Measurements from ENCODE around the gene ABHD17B. TPM values are rescaled to one million over a fixed set of nuclear protein-coding genes. Genes with fewer than 3 reads are reported as not detected.
"Not testable (repeated sequence)": the region's sequence is repeated elsewhere in the genome, so short reads cannot be mapped to it uniquely, and the experiment has no call there.

ABHD17B gene
- total and polyA plus RNA-seq, 12 donors: 2.4 to 45.2 (median 15.3) TPM

GRCh38 chr9:71908825-71909224 lies 2.2 kb downstream of the ABHD17B start:
- WGBS, 4 donors: 21 to 76% (median 64%) methylated on average over 1 of the region's 1 CpG
- H3K27me3 ChIP-seq: no peaks in the 10 kb centered on the region
- no peaks in the 10 kb centered on the region for H3K36me3 ChIP-seq (replicated peaks in 1 of 2)
- intact Hi-C loops (cut with DNase I): no loop called here
- no peak for TF ChIP-seq POLR2A (IDR thresholded peaks at IDR 0.05)
- no peak for TF ChIP-seq CTCF (IDR thresholded peaks at IDR 0.05)
- peaks cover 15 to 33% of the 10 kb centered on the region in 2 donors for H3K4me1 ChIP-seq (replicated peaks in 1 of 2)
- no peaks in the 10 kb centered on the region for H3K9me3 ChIP-seq (replicated peaks in 1 of 3)
- H3K27ac ChIP-seq: no peak overlapping the region
- H3K4me3 ChIP-seq: peak overlapping the region in 1 of 4 donors; percentile 83
- DNase-seq: no peak

- 64 to 67% (median 66%) methylated on average over 2 of the region's 2 CpGs for WGBS, 4 donors
- Histone ChIP-seq H3K4me3 (no peak overlapping the region), H3K27ac (no peak overlapping the region), H3K36me3 (replicated peaks in 1 of 2) (no peaks in the 10 kb centered on the region), H3K4me1 (replicated peaks in 1 of 2) (peaks cover 2 to 18% of the 10 kb centered on the region in 2 donors), H3K9me3 (replicated peaks in 1 of 3) (no peaks in the 10 kb centered on the region), H3K27me3 (no peaks in the 10 kb centered on the region)
- TF ChIP-seq CTCF (IDR thresholded peaks at IDR 0.05) (no peak), POLR2A (IDR thresholded peaks at IDR 0.05) (no peak)
- intact Hi-C loops (cut with DNase I): no loop called here
- no peak for DNase-seq
Measured at GRCh38 chr9:71904076-71904475, 6.9 kb downstream of the ABHD17B start.

- H3K4me1 ChIP-seq (replicated peaks in 1 of 2): peaks cover 0 to 16% of the 10 kb centered on the region in 2 donors
- TF ChIP-seq POLR2A (IDR thresholded peaks at IDR 0.05) (no peak), CTCF (IDR thresholded peaks at IDR 0.05) (no peak)
- DNase-seq: no peak
- H3K9me3 ChIP-seq (replicated peaks in 1 of 3): no peaks in the 10 kb centered on the region
- no peak overlapping the region for H3K27ac ChIP-seq
- no peak overlapping the region for H3K4me3 ChIP-seq
- no peaks in the 10 kb centered on the region for H3K36me3 ChIP-seq (replicated peaks in 1 of 2)
- WGBS, 4 donors: 60 to 67% (median 63%) methylated on average over 6 of the region's 6 CpGs
- H3K27me3 ChIP-seq: no peaks in the 10 kb centered on the region
- intact Hi-C loops (cut with DNase I): no loop called here
Measured at GRCh38 chr9:71901695-71902597, 9.0 kb downstream of the ABHD17B start.

- WGBS, 4 donors: 89 to 97% (median 93%) methylated on average over 6 of the region's 6 CpGs
- H3K4me3 ChIP-seq; H3K9me3 ChIP-seq (replicated peaks in 1 of 3); H3K36me3 ChIP-seq (replicated peaks in 1 of 2); DNase-seq; H3K27me3 ChIP-seq; H3K27ac ChIP-seq; intact Hi-C loops (cut with DNase I): not testable (repeated sequence)
- H3K4me1 ChIP-seq (replicated peaks in 1 of 2): peaks cover 0 to 26% of the 10 kb centered on the region in 2 donors
Measured at GRCh38 chr9:71898756-71899155, 12.2 kb downstream of the ABHD17B start.

All from adrenal gland (tissue), 12 donors.